ENCODE data around the gene PVALB.

DNA sequence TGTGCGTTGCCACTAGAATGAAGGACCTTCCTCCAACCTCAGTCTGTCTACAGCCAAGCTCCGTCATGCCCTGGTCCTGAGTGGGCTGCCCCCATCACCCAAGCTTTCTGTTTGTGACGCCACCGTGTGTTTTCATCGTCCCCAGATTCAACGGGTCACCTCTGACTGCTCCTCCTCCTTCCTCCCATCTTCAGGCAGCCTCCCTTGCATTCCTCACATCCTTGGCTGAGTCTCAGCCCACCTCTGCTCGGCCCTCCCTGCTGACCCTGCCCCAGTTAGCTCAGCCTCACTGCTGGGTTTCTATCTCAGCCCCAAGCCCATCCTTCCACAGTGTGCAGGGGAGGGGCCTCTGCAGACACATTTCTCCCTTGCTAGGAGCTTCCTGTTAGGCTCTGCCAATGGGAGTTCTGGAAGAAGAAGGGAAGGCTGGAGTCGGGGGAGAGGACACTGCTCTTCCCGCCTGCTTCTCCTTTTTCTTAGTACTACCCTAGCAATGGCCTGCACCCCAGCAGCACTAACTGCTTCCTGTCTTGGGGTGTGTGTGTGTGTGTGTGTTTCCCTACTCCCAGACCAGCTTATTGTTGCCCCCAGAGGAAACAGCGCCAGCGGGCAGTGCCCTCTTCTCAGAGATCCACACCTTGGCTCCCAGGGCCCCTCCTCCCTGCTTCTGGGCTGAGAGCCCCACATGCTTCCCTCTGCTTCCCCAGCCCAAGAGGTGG lies 46.2 kb downstream of the PVALB start:
- TF ChIP-seq, protein P1, sequence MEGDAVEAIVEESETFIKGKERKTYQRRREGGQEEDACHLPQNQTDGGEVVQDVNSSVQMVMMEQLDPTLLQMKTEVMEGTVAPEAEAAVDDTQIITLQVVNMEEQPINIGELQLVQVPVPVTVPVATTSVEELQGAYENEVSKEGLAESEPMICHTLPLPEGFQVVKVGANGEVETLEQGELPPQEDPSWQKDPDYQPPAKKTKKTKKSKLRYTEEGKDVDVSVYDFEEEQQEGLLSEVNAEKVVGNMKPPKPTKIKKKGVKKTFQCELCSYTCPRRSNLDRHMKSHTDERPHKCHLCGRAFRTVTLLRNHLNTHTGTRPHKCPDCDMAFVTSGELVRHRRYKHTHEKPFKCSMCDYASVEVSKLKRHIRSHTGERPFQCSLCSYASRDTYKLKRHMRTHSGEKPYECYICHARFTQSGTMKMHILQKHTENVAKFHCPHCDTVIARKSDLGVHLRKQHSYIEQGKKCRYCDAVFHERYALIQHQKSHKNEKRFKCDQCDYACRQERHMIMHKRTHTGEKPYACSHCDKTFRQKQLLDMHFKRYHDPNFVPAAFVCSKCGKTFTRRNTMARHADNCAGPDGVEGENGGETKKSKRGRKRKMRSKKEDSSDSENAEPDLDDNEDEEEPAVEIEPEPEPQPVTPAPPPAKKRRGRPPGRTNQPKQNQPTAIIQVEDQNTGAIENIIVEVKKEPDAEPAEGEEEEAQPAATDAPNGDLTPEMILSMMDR (conservative IDR thresholded peaks at IDR 0.05; ENCODE audit: low read length): no peak
- TF ChIP-seq EZH2phosphoT487 (IDR thresholded peaks at IDR 0.05; ENCODE audit: borderline replicate concordance, low read depth, low read length): no peak

Measured in OCI-LY7 (cell line).